Mucosa of gallbladder (tissue), 1 donor: Measurements from ENCODE around the gene LRP8. TPM values are rescaled to one million over a fixed set of nuclear protein-coding genes. Genes with fewer than 3 reads are reported as not detected.

Experiments
- DNase-seq: peaks from one replicate; pipeline ENCODE4 v3.0.0-alpha.2; 2020; ENCODE audit warnings: low spot score
- total RNA-seq: library from RNA; stranded (reverse); gene quantifications from one replicate; pipeline ENCODE4 v1.2.1, GENCODE V29; 2021
- donor health status: DM: no; HTN: no; CAD: no.

Gene LRP8
- total RNA-seq, 1 donor from 2014 or later, result 3.5 TPM

DNA sequence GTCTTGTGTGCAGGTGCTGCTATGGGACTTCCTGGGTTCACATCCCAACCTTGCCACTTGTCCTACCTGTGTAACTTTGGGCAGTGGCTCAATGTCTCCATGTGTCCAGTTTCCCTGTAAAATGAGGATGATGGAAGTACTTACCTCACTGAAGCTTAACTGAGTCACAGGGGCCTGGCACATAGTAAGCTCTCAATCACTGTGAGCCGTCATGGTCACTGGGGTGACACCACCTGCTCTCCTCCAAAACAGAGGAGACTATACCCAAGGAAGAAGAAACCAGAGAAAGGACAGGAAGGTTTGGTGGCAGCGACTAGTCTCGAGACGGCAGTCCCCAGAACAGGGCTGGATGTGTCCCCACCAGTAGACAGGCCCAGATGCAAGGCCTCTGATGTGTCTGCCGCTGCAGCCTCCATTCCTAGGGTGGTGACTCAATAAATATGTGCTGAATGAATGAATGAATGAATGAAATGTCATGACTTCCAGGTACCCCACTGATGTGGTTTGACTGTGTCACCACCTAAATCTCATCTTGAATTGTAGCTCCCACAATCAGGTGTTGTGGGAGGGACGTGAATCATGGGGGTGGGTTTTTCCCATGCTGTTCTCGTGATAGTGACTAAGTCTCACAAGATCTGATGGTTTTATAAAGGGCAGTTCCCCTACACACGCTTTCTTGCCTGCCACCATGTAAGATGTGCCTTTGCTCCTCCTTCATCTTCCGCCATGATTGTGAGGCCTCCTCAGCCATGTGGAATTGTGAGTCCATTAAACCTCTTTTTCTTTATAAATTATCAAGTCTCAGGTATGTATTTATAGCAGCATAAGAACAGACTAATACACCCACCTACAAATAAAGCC, 13.0 kb upstream of the LRP8 start:
- no peak for DNase-seq

DNA sequence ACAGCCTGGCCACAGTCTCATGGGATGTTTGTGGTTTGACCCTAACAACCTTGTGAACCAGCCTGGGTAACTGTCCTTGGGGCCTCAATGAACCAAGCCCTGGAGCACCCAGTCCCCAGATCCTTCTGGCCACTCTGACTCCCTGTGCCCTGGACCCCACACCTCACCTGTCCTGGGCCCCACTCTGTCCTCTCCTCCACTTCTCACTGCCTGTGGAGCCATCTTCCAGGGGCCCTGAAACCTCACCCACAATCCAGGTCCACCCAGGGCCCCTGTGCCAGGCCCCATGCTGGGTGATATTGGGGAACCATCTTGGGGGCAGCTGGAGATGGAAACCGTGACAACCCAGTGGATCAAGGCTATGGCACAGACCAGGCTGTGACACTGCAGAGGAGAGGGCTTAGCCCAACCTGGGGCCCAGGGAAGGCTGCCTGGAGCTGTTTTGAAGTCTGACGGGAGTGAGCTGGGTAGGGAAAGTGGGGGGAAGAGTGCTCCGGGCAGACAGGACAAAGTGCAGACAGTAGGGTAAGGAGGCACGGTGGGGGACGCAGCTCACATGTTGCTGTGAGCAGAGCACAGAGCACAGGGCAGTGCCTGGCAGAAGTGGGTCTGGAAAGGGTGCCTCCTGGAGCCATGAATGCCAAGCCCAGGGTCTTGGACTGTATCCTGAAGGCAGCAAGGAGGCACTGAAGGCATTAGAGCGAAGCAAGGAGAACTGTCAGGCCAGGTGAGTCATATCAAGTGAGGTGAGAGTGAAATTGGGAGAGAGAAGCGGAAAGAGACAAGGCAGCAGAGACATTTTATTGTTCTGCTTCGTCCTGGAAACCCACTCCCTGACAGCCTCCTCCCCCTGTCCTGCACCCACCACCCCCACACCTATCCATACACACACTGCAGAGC, 12.1 kb upstream of the LRP8 start:
- DNase-seq, result no peak

DNA sequence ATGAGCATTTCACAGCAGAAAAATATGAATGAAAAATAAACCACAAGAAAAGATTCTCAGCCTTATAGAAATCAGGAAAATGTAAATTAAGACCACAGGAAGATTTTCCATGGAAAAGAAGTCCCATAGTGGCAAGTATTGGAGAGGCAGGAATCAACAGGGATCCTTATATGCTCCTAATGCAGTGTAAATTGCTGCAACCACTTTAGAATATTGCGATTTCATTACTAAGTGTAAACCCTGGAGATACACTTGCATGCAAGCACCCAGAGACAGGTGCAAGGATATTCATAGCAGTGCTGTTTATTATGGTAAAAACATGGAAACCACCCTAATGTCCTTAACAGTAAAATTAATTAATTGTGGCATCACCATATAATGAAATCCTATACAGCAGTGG, 10.6 kb upstream of the LRP8 start:
- no peak for DNase-seq

DNA sequence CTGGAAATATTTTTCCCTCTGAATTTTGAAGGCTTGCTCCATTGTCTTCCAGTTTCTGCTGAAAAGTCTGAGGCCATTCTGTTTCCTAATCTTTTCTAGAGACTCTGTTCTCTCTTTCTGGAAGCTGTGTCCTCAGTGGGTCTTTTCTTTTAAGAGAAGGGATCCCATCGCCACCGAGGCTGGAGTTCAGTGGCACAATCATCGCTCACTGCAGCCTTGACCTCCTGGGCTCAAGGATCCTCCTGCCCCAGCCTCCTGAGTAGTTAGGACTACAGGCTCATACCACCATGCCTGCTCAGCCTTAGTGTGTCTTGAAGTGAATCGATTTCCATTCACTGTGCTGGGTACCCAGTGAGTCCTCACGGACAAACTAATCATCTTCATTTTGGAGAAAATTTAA, 9.6 kb upstream of the LRP8 start:
- no peak for DNase-seq

DNA sequence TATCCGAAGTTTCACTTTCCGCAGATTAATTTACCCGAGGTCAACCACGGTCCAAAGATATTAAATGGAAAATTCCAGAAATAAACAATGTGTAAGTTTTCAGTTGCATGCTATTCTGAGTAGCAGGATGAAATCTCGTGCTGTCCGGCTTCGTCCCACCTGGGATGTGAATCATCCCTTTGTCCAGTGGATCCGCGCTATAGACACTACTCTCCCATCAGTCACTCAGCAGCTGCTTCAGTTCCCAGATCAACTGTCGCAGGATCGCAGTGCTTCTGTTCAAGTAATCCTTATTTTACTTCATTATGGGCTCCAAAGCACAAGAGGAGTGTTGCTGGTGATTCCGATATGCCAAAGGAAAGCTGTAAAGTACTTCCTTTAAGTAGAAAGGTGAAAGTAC, 8.3 kb upstream of the LRP8 start:
- no peak for DNase-seq

DNA sequence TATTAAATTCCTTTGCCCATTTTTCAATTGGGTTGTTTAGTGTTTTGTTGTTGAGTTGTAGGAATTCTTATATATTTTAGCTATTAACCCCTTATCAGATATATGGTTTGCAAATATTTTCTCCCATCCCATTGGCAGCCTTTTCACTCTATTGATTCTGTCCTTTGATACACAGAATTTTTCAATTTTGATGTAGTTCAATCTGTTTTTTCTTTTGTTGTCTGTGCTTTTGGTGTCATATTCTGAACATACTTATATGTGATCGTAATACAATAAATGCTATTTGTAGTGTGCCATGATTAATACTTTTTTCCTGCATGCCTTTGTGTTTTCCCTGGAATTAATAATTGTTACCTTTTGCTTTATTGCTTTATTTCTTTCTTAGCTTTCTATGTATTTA, 7.8 kb upstream of the LRP8 start:
- no peak for DNase-seq

DNA sequence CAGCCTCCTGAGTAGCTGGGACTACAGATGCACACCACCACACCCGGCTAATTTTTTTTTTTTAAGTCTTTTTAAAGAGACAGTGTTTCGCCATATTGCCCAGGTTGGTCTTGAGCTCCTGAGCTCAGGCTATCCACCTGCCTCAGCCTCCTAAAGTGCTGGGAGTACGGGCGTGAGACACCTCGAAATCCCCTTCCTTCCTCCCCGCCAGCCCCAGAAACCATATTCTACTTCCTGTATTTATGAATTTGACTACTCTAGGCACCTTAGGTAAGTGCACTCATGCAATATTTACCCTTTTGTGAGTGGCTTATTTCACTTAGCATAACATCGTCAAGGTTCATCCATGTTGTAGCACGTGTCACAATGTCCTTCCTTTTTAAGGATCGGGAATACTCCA, 6.9 kb upstream of the LRP8 start:
- DNase-seq, result no peak

DNA sequence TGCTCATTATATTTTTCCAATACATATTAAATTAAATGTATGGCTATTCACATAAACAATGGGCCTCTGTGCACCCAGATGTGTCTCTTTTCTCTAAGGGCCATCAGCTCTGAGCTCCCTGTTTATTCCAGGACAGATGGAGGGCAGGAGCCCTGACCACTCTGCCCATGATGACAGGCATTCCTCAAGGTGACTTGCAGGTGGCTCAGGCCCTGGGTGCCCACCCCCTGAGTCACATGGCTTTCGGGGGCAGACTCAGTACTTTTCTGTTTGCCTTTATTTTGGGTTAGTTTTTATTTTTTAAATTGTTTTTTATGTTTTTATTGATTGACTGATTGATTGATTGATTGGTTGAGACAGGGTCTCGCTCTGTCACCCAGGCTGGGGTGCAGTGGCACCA, 6.4 kb upstream of the LRP8 start:
- DNase-seq, result no peak

DNA sequence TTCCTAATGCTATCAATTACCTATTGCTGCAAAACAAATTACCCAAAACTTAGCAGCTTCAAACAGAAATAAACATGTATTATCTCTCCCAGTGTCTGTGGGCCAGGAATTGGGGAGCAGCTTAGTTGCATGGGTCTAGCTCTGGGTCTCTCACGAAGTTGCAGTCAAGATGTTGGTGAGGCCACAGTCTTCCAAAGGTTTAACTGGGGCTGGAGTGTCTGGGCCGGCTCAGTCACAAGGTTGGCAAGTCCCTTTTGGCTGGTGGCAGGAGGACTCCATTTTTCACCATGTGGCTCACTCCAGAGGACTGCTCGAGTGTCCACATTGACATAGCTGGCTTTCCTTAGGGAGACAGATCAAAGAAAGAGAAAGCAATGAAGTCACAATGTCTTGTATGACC, 5.0 kb upstream of the LRP8 start:
- DNase-seq, result no peak

DNA sequence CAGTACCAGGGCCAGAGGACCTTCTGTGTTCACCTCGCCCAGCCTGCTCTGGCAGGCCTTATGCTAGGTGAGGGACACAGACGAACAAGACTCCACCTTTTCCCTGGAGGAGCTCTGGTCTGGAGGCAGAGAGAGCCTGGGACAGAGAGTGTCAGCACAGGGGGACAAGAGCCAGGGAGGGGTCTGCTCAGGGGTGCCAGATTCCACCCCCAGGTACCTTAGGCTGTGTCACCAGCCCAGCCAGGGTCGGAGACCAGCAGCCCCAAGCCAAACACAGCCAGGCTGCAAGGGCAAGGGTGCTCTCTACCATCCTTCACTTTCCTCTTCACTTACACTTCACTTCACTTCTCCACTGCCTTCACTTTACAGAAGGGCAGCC, 4.3 kb upstream of the LRP8 start:
- no peak for DNase-seq

DNA sequence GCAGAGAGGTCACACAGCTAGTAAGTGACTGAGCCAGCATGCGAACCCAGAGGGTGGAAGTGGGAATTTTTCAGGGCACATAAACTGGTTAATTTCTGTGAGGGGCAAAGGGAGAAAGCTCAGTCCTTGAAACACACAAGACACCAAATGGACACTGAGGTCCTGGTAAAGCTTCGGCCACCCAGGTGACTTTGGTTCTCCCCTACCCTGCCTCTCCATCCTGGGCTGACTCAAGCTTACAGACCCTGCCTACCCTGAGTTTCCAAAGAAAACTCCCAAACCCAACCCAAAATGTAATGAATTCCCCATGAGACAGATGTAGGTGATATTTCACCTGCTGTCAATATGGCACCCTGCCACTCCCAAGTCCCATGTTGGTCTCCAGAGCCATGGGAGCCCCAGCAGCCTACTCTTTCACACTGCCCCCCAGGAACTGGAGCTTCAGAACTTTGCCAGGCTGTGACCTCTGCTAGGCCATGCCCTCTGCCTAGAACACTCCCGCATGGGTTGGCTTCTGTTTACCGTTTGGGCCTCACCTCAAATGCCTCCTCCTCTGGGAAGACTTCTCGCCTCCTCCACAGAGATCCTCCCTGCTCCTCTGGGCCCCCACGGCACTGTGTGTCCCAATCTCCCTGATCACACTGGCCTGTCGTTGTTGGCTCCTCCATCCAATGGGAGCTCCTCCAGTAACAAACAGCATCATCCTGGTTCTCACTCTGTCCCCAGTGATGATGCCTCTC, 3.7 kb upstream of the LRP8 start:
- no peak for DNase-seq

DNA sequence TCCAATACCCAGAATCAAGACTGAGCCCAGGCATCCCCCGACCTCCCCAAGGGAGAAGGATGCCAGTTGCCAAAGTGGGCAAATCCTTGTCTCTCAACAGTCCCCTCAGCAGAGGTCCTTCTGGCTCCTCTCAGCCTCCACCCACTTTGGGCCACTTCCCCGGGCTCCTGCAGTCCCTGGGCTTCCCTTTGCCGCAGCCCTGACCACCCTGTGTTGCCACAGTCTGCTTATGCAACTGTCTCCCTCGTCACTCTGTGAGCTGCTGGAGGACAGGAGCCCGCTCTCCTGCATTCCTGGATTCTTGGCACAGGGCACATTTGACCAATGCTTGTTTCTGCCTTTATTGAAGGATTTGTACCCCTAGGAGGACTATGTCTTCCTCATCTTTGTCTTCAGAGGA, 2.9 kb upstream of the LRP8 start:
- DNase-seq, result no peak

DNA sequence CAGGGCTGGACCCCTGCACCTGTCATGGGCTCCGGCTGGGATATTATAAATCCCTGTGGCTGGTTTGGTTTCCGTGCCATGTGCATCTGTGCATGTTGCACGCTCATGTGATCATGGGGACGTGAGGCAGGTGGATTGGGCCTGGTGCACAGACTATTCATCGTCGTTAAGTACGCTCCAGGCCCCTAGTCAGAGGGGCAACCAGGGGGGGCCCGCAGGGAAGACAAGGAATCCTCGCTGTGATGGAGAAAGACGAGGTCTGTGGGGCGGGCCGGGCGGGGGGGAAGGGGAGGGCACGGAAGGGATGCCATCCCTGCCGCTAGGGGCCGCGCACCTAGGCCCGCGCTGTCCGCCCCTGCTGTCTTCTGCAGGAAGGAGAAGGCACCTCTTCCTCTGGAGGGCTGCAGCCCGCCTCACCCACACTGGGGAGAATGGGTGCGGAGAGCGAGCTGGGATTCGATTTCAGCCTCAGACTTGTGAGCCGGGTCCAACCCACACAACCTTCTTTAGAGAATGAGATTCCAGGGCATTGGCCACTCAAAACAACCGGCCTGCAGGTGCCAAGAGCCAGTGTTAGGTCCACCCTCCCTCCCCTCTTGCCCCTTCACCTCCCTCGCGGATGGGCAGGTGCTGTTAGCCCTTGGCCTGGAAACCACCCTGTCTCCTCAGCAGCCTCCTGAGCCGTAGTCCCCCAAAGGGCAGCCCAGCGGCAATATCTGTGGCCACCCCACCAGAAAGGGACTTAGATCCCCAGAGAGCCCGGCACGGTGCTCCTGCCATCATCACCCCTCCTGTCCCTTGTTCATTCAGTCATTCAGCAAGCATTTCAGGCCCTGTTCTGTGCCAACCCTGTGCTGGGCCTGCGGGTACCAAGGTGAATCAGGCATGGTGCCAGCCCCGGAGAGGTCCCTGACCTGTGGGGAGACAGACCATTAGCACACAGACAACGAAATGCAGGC, 950 bp upstream of the LRP8 start:
- DNase-seq, result no peak

DNA sequence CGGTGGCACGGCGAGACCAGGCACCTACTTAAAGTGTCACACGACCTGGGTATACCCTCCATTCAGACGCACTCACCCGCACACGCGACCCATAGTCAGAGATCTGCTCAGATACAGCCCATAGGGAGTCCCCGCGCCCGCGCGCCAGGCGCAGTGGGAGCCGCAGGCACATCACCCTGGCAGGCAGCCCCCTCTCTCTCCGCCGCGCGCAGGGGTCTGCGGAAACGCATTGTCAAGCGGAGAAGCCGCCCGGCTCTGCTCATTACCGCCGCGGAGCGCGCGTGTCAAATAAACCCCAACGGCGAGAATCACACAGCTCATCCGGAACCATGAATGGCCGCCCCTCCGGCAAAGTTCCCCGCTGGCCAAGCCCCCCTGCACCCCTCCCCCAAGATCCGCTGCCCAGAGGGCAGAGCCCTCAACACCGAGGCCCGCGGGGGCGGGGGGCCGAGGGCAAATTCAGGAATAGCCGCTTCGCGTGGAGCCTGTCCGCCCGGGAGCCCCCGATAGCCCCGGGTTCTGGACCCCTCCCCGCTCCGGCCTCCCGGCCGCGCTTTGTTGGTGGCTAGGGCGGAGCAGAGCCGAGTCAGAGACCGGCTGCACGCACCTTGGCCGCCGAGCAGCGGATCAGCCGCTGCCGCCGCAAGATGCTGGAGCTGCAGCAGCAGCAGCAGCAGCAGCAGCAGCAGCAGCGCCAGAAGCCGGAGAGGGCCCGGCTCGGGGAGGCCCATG, 522 bp downstream of the LRP8 start:
- DNase-seq, result no peak

DNA sequence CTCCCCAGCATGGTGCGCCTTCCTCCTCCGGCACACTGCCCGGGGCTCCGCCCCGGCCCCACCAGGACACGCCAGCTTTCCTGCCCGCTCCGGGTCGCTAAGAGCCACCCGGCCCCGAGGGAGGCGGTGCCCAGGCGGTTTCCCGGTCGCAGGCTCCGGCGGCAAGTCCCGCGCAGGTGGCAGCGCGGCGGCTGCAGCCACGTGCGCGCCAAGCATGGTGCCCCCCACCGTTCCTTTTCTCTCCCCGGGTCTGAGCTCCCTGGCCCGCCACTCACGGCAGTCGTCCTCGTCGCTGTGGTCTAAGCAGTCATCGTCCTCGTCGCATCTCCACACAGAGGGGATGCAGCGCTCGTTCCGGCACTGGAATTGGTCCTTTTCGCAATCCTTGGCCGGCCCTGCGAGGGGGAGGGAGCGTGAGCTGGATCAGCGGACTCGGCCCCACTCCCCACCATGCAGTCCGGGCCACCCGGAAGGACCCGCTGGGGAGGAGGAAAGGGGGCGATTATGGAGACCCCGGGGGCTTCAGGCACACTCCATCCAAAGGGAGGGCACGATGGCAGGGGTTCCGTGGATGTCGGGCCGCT, 1.2 kb downstream of the LRP8 start:
- DNase-seq, result no peak

DNA sequence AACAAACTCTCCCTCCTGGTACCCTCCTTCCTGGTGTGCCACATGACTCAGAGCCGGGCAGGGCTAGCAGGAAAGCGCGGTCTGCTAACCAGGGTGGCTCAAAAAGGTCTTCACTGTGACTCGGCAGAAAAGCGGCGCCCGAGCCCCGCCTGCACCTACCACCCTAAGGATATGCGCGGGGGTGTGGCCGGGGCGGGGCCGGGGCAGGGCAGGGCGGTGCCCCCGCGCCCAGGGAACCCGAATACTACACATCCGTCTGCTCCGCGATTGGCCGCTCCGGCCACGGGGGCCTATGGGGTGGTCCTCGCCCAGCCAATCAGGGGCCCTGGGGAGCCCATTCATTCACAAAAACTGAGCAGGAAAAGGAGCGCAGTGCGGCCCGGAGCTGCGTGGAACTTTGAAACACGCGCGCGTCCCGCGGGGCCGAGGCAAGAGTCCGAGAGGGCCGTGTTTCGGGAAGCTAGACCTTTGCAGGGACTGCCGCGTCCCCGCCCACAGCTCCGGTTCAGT, 1.7 kb downstream of the LRP8 start:
- DNase-seq, result peak; percentile 87

DNA sequence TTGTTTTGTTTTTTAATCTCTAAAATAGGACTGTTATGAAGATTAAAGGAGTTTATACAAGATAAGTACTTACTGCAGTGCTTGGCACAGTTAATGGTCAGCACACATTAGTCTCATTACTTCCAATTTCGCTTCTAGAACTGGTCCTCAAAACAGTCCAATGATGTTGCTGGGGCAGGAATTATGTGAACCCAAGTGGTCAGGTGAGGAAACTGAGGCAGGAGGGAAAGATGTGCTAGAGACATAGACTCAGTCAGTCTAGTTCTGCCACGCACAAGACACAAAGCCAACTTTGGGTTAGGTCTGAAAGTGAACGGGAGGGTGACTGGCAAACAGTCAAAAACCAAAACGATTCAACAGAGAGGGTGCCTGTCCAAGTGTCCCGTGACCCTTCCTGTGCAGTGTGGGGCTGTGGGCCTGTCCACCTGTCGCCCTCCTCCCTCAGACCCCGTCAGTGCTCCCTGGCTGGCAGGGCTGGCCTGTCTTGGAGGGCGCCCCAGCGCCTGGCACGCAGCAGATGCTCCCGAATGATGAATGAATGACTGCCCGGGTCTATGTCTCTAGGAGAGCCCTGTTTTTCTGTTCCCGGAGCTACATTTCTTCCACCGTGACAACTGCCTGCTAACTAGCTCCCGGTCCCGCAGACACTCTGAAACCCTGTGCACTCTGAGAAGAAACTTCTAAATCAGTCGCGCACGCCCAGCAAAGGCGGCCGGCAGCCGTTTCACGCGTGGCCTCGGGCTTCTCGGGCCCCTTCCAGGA, 2.4 kb downstream of the LRP8 start:
- no peak for DNase-seq

DNA sequence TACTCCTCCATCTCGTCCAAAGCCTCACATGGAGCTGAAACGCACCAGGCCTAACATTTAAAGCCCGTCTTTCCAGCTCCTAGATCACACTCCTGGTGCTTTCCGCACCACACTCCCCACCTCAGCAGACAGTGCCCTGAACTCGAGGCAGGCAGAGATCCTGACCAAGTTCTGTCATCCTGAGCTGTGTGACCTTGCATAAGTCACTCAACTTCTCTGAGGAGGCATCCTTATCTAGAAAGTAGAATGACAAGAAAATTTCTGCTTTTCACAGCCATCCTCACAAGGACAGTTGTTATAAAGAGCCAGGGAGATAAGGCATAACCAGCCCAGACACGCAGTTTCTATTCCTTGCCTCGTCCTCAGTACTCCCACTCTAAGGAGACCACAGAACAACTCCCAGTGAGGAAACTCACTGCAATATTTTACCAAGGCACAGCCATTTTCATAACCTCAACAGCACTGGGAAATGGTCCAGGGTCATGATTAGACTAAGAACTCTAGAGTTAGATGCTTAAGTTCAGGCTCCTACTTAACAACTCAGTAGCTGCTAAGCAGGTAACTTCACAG, 3.1 kb downstream of the LRP8 start:
- no peak for DNase-seq

DNA sequence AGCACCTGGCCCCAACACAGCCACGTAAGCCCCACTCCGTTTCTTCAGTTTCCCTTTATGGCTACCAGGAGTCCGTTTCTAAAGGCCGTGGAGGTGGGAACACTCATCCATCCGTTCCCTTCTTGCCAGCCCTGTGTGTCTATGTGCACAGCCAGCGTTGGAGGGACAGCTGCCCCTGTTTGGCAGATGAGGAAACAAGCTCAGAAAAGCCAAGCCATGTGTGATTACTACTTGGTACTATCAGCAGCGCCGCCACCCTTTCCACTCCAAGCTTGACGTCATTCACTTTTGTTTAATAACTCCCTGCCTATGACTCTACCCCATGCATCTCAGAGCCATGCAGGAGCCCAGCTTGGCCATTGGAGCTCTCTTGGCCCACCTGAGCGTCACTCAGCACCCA, 3.5 kb downstream of the LRP8 start:
- no peak for DNase-seq
